GM03348 (cell line): ENCODE results near the gene SMURF1.
A peak's percentile ranks its signal among the peaks of the same experiment; 100 is the strongest.
"Not testable (repeated sequence)": the region's sequence is repeated elsewhere in the genome, so short reads cannot be mapped to it uniquely, and the experiment has no call there.

Source experiments
- DNase-seq: peaks from one replicate; pipeline ENCODE4 v3.0.0; 2012; ENCODE audit warnings: low spot score

The SMURF1 gene

GRCh38 chr7:99143853-99144672 lies at the start of gene SMURF1:
SMURF1 (minus strand) TSS chr7:99144108; CDS start chr7:99143780, 328 bp downstream.
- peak; percentile 96 for DNase-seq

- no peak for DNase-seq
Measured at GRCh38 chr7:99191869-99192596, 48.1 kb upstream of the SMURF1 start.

GRCh38 chr7:99190359-99191009 lies 46.6 kb upstream of the SMURF1 start:
- DNase-seq = no peak

- no peak for DNase-seq
Measured at GRCh38 chr7:99189222-99189621, 45.3 kb upstream of the SMURF1 start.

GRCh38 chr7:99188221-99188620 lies 44.3 kb upstream of the SMURF1 start:
- no peak for DNase-seq

- DNase-seq = no peak
Measured at GRCh38 chr7:99184532-99185218, 40.8 kb upstream of the SMURF1 start.

GRCh38 chr7:99180067-99180650 lies 36.3 kb upstream of the SMURF1 start:
- DNase-seq = no peak

- DNase-seq = no peak
Measured at GRCh38 chr7:99177165-99177564, 33.3 kb upstream of the SMURF1 start.

GRCh38 chr7:99173787-99174186 lies 29.9 kb upstream of the SMURF1 start:
- no peak for DNase-seq

GRCh38 chr7:99171731-99172130 lies 27.8 kb upstream of the SMURF1 start:
- no peak for DNase-seq

- DNase-seq = no peak
Measured at GRCh38 chr7:99170730-99171074, 26.8 kb upstream of the SMURF1 start.

- DNase-seq = no peak
Measured at GRCh38 chr7:99170065-99170729, 26.3 kb upstream of the SMURF1 start.

GRCh38 chr7:99167072-99167471 lies 23.2 kb upstream of the SMURF1 start:
- DNase-seq = no peak

GRCh38 chr7:99165816-99166215 lies 21.9 kb upstream of the SMURF1 start:
- no peak for DNase-seq

- DNase-seq = not testable (repeated sequence)
Measured at GRCh38 chr7:99163669-99164068, 19.8 kb upstream of the SMURF1 start.

GRCh38 chr7:99156649-99157048 lies 12.7 kb upstream of the SMURF1 start:
- no peak for DNase-seq

- no peak for DNase-seq
Measured at GRCh38 chr7:99155211-99155610, 11.3 kb upstream of the SMURF1 start.

GRCh38 chr7:99146979-99147378 lies 3.1 kb upstream of the SMURF1 start:
- no peak for DNase-seq

- no peak for DNase-seq
Measured at GRCh38 chr7:99143521-99143852, 421 bp downstream of the SMURF1 start.

GRCh38 chr7:99142727-99143520 lies 984 bp downstream of the SMURF1 start:
- peak; percentile 95 for DNase-seq
